Stimulated activated CD4-positive, alpha-beta T cell treated with anti-CD3 and anti-CD28 coated beads, Interleukin-4, amount 100 ng/mL, for 48 hours (primary cell): ENCODE measurements around the gene SEMA4D.

Source experiments
- DNase-seq, 2 donors: peaks; one replicate each; pipeline ENCODE4 v3.0.0-alpha.2; 2020; ENCODE audit warnings: low read depth in 2 of 2

The SEMA4D gene

DNA sequence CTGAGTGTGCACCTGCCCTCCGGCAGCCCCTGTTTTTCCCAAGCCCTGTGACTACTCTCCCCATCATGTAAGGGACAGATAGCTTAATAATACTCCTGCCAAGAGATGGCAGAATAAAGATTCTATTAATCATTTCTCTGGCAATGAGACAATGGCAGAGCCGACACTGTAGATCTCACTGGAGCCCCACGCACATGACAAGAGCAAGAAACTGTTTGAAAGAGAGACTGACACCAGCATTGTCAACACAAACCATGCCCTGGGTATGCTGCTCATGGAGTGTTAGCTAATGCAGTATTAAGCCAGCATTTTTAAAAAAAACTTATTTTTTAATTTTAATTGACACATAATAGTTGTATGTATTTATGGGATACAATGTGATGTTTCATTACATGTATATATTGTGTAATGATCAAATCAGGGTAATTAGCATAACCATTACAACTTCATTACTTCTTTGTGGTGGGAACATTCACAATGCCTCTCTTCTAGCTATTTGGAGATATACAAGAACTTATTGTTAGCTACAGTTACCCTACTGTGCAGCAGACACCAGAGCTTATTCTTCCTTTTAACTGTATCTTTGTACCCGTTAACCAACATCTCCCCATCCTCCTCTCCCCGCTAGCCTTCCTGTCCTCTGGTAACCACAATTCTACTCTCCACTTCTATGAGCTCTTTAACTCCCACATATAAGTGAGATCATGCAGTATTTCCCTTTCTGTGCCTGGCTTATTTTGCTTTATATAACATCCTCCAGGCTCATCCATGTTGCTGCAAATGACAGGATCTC is 31.5 kb upstream of the SEMA4D start:
- no peak for DNase-seq

DNA sequence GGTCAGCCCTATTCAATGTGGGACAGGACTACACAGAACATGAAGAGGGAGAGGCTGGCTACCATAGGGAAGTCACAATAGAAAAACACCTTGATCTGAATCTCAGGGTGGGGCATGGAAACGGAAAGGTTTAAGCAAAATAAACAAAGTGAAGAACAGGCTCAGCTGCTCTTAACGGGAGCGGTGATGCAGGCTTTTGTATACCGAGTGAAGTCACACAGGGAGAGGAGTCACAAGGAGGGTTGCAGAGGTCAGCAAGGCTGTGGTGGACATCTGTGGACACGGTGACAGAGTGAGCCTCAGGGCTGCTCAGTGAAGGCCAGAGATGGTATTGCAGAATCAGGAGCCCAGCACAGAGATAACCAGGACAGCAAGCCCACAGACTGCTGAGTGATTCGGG is 30.6 kb upstream of the SEMA4D start:
- no peak for DNase-seq

DNA sequence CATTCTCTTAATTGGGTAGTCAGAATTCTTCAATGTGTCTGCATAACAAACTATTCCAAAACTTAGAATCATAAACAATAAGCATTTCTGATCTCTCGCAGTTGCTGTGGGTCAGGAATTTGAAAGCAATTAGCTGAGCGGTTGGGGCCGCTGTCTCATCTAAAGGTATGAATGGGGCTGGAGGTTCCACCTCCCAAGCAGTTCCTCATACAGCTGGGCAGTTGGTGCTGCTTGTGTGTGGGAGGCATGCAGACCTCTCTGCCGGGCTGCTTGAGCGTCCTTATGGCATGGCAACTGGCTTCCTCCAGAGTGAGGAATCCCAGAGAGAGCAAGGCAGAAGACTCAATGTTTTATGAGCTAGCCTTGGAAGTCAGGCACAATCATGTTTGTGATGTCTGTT is 30.2 kb upstream of the SEMA4D start:
- DNase-seq: no peak

DNA sequence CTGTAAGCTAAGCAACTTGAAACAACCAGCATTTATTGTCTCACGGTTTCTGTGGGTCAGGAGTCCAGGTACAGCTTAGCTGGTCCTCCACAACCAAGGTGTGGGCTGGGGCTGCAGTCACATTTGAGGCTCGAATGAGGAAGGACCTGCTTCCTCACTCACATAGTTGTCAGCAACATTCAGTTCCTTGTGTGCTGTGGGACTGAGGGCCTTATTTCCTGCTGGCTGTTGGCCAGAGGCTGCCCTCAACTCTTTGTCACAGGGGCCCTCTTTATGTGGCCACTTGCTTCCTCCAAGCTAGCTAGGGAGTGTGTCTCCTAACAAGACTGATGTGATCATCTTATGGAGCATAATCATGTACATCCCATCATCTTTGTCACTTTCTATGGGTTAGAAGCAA is 29.2 kb upstream of the SEMA4D start:
- DNase-seq: no peak

DNA sequence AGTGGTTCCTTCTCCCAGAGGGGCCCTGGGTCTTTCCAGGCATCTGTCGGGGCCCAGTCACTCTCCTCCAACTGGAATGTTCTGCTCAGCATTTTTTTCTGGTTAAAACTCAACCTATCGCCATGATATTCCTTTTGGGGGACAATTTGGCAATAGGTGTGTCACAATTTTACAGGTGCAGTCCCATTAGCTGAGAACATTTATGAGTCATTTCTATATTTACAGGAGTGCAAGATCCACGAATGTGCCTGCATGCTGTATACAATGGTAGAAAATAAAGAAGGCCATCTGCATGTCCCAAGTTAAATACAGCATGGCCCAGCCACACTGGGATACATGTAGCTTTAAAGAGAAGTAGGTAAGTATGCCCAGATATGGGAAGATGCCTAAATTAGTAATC is 28.8 kb upstream of the SEMA4D start:
- no peak for DNase-seq

DNA sequence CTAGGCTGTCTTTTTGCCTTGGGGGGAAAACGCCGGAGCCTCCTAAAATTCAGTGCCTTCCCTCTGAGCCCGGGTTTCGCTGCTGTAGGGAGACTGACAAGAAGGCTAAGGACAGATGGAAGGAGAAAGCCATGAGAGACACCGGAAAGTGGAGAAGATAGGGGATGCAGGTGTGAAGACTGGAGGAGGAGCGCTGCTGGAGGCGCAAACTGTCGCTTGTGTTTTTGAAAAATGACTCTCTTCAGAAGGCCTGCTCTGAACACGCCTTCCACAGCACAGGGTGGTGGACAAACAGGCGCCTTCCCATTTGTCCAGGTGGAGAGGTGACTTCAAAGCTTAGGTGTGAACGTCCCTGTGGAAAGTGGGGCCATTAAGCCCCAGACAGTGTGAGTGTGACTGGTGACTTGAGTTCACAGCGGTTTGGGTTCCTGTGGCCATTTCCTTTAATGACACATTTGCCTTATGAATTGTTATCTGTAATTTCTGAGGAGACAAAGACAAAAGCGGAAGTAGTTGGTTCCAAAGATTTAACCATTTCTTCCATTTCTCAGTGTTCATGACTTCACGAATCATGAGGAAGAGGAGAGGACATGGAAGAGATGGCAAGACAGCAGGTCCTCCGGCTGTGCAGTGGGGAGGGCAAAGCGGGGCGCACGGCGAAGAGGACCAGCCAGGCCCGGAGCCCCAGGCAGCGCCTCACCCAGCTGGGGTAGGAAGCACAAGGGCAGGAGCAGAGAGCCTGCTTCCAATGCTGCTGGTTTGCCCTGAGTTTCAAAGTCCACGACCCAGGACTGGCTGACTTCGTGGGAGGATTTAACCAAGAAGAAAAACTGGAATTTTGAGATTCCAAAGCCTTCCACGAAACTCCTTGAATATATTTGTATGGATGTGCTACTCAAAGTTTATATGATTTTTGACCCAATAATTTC is 27.8 kb upstream of the SEMA4D start:
- DNase-seq: no peak

DNA sequence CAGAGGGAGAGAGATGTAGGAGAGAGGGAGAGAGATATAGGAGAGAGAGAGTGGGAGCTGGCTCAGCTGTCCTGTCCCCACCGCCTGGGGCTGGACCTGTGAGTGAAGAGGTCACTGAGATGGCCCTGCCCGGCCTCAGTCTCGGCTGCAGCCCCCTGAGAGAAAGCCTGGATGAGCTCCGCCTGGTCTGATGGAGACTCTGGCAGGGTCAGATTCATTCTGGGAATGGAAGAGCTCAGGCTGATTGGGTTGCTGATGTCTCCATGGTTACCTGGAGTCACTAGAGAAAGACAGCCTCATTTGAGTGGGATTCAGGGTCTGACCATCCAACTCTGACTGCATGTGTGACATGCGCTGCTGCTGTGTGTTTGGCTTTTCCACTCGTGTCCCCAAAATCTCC is 27.1 kb upstream of the SEMA4D start:
- no peak for DNase-seq

DNA sequence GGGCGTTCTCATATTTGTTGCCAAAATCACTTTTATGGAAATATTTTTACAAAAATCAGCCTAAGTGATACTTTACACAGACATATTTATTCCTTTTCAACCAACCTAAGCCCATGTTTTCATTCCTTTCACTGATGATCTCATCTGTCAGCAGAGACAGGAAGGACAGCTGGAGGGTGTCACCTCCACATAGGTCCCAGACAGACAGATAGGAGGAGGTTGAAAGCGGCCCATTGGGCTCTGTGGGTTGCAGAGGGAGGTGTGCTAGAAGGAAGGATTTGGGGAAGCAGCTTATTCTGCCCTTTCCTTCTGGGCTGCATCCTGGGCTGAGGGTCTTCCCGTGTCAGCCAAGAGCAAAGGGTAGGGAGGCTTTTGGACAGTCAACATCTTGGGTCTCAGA is 26.0 kb upstream of the SEMA4D start:
- DNase-seq: peak in 1 of 2 donors; percentile 26

DNA sequence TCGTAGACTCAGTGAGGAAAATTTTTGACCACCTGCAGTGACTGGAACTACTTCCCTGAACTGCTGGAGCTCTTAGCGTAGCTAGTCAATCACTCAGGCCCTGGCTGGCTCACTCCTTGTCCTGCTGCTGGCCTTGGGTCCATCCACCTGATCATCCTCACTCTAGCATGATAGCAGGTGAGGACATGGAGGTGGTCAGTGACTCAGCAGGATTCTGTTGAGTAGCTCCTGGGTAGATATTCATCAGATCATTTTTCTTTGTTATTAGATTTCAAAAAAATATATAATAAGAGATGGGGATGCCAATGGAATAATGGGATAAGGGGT is 25.0 kb upstream of the SEMA4D start:
- no peak for DNase-seq

DNA sequence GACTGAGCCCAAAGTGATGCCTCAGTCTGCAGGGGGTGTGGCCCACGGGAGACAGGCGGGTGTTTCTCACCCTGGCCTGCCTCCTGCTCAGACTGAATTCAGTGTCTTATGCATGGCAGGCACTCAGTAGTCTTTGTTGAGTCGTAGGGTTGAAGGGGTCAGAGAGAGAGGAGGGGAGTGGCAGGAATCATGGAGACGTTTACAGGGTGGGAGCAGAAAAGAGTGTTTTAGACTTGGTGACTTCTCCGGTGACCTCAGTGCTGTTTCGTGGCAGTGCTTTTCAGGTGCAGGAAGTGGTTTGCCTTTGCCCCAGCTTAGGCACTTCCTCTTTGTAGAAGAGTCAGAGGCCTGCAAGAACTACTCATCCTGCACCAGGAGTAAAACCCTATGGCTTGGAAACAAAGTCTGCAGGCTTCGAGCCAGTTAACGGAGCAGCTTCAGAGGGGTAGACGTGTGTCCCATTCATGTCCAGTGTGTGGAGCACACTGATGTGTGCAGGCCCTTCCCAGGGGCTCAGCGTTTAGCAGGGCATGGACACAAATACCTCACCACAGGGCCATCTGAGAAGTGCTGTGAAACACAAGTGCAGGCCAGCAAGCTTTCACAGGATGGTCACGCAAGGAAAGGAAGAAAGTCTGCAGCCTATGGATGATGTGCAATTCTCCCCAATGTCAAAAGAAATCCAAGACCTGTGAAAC is 24.5 kb upstream of the SEMA4D start:
- peak; percentile 36 to 56 for DNase-seq

DNA sequence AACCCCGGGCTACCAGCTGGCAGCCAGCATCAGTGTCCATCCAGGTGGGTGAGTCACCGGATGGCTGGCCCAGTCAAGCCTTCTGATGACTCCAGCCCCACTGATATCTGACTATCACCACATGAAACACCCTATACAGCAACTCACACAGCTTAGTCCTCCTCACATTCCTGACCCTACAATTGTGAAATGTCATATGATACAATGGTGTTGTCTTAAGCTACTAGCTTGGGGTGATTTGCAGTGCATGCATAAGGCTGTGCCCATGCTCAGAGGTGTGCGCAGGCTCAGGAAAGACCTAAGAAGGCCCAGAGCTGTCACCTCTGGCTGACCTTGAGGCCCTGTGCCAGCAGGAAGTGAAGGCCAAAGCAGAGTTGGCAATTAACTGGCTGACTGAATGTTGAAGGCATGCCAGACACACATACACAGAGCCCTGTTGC is 21.5 kb upstream of the SEMA4D start:
- no peak for DNase-seq

DNA sequence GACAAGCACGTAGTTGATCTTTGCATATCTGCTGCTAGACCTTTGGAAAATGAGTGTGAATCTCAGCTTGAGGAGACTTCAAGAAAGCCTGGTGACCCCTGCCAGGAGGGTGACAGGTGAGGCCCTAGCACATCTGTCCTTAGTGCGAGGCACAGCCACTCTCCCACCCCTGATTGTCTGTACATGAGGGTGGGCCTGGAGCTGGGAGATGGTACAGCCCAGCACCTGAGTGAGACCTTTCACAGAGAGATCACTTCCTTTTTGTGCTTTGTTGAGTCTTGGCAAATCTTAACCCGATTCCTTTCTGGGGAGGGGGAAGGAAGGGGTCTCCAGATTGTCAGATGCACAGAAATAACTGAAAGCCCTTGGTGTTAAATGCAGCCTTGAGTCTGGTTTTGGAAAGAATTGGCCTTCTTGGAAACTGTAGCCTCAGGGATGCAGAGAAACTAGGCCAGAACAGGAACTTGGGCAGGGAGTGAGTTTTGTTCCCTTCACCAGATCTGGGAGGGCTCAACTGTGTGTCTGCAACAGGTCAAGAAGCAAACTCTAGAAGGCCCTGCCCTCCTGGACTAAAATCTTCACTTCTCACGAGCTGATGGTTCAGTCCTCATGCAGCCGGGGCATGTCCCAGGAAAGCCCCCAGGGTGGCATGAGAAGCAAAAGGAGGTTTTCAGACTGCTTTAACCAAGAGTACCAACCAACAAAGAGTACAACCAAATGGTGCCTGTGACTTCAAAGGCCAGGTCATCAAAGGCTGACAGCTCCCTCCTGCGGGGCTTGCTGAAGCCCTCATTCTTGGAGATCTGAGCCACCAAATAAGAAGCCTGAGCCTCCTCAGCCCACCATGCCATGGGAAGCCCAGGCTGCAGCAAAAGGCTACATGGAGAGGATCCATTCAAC is 20.8 kb upstream of the SEMA4D start:
- DNase-seq: no peak

DNA sequence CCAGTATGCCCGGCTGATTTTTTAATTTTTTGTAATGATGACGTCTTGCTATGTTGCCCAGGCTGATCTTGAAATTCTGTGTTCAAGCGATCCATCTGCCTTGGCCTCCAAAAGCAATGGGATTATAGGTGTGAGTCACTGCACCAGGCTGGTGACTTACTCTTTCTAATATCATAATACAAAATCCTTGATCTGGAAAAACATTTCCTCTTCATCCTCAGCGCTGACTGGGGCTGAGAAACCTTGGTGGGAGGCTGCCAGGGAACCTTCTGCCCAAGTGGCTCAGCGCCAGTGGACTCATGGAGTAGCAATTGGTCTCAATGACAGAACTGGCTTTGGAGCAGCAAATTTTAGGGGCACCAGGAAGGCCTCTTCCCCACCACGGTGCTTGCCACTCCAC is 17.5 kb upstream of the SEMA4D start:
- DNase-seq: no peak

DNA sequence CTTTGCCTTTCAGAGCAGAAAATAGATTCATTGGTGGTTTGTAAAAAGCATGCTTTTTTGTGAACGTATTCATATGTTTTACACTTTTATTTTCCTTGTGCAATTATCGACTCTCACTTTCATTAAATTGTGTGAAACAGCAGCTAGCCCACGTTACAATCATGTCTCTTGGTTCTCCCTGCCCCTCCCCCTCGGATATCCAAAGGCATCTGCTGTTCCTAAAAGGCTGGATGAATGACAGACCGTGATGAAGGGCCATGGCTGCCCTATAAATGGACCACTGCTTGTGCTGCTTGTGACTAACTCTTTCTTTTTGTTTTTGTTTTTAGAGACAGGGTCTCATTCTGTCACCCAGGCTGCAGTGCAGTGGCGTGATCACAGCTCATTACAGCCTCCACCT is 17.0 kb upstream of the SEMA4D start:
- no peak for DNase-seq

DNA sequence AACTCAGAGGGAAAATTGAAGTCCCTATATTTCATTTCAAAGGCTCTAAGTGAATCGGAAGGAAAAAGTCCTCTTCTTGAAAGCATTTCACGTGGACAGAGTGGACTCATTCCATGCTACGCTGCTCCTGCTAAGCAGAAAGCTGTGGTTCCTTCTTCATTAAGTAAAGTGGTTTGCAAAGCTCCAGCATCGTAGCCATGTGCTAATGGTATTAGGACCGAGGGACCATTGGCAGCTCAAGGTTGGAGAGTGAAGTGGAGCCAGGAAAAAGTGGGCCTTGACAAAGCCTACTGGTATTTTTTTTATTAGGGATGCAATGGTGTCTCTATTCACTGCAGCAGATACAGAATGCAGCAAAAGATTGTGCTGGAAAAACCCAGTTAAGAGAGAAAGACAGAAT is 16.4 kb upstream of the SEMA4D start:
- DNase-seq: no peak

DNA sequence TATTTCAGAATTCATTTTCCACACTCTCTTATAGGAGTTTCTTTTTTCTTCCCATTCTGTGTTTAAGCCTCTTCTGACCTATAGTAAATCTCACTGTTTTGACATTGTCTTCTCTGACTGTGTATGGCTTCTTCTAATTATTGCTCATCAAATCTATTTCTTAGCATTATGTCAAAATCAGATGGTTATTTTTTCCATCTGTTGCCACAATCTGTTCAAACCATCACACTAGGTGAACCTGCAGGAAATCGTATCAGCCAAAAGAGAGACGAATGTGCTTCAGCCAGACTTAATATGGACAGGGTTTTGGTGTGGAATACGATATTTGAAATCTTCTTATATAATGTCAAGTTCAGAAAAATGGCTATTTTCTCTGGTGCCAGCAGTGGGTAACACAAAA is 15.9 kb upstream of the SEMA4D start:
- DNase-seq: no peak

DNA sequence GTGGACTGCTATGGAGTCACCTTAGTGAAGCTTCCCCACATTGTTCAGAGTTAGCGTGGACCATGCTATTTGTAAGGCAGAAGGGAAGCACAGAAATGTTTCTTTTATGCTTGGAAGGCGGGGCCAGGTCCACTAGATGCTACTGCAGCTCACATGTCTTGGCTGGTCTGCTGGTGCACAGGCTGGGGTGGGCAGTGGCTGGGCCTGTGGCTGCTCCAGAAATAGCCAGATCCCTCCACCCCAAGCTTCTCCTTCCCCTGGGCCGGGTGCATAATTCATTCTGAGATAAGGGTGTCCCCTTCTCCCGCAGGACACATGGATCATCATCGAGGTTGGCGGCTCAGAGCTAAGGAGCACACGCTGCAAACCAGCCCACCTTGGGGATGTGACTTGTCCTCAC is 14.5 kb upstream of the SEMA4D start:
- DNase-seq: no peak

DNA sequence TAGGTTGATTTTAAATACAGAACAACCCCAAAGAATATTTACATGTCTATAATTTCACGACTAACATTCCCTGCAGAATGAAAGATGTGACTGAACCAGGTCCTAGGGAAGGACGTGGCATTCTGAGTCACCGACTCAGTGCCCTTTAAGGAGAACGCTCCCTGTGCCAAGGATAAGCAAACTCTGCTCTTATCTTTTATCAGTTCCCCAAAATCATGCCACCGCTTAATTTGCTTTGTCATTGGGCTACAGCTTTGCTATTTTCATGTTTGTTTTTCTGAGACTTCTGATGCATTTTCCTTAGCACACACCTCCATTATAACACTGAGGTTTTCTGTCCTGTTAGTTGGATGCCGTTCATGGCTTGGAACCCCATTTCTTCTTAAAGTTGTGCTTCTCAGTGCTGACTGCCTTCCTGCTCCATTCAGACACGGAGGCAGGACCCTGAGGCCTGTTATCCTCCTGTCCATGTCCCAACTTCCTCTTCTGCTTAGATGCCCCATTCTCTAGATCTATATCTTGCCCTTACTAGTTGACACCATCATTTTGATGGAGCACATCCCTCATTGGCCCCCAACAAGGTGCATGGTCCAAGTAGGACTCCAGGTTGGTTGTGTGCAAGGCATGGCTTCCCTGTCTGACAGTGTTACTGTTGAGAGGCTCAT is 11.2 kb upstream of the SEMA4D start:
- DNase-seq: no peak

DNA sequence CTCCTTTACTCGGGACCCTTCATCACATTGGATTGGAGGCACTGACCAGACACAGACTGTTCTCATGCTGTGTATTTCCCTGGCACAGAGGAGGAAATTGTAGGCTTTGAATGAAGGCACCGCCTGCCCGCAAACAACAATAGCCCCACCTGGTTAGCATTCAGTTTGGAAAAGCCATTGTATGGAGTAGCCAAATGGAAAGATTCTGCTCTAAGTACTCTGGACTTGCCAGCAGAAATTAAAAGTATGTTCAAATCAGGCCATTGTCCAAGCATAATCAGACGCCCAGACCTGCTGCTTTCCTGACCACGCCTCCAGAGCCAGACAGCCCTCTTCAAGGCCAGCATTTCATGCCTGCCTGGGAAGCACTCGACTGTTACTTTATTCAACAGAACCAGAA is 8.0 kb upstream of the SEMA4D start:
- DNase-seq: no peak

DNA sequence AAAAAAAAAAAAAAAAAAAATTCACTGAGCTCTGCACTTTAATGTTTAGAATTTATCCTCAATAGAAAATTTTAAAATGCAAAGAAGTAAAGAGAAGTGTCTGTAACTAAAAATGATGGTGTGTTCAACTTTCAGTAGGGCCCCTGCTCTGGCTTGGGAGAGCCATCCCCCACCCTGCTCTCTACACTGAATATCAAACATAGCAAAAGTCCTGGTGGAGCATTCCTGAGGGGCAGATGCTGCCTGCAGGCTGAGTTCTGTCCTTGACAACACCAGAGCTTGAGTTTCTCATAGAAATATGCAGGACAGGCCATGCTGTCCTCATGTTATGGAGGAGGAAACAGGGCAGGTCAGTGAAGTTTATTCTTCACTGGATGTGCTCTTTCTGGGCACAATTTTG is 7.1 kb upstream of the SEMA4D start:
- no peak for DNase-seq

DNA sequence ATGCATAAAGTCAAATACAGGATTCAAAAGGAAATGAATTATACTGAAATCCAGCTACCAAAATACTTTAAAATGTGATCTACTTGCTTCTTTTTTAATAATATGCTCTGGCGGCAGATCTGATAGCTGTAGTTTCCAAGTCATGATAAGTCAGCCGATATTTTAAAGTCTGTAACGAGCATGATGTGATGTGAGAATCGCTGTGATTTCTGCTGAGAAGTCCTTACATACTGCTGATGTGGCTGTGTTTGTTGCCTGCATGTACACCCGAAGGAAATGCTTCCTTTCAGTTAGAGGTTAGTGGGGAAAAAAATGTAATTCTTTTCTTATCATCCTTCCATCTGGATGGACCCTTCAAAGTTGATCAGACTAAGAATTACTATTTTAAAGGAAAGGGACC is 4.8 kb upstream of the SEMA4D start:
- DNase-seq: no peak
